Testis (tissue), 3 donors: ENCODE results near the gene C6orf47. TPM values are rescaled to one million over a fixed set of nuclear protein-coding genes. Genes with fewer than 3 reads are reported as not detected.

ENCODE experiments used
- DNase-seq: peaks from one replicate; pipeline ENCODE4 v3.0.0-alpha.2; 2019
- H3K27ac ChIP-seq, 2 donors: fragments of 200-600 bp; sonication (generic); one replicate each; pipeline ENCODE4 v1.5.1; 2019
- H3K27me3 ChIP-seq: fragments of 200-600 bp; sonication (generic); one replicate; pipeline ENCODE4 v1.5.1; 2019
- H3K36me3 ChIP-seq: fragments of 200-600 bp; sonication (generic); one replicate; pipeline ENCODE4 v1.5.1; 2017; ENCODE audit warnings: low read depth; ENCODE audit errors: missing control alignments
- H3K4me1 ChIP-seq: fragments of 200-600 bp; sonication (generic); one replicate; pipeline ENCODE4 v1.5.1; 2019
- H3K4me3 ChIP-seq, 2 donors: fragments of 200-600 bp; sonication (generic); one replicate each; pipeline ENCODE4 v1.5.1; 2017 to 2019
- H3K9me3 ChIP-seq: fragments of 200-600 bp; sonication (generic); one replicate; pipeline ENCODE4 v1.5.1; 2017
- CTCF ChIP-seq, 3 experiments: fragments of 450-650 bp in 2 of 3; fragments of 200-600 bp in 1 of 3; sonication (generic) in 1 of 3; IDR thresholded peaks; one replicate each; pipeline ENCODE4 v1.5.1; 2016 to 2019; ENCODE audit warnings: antibody characterized with exemption in 3 of 3, mild to moderate bottlenecking in 2 of 3, moderate library complexity in 1 of 3
- POLR2A ChIP-seq: fragments of 450-650 bp; IDR thresholded peaks from one replicate; pipeline ENCODE4 v1.6.1; 2017; ENCODE audit warnings: antibody characterized with exemption, mild to moderate bottlenecking, moderate library complexity
- WGBS, 2 donors: methylation state at CpG; one replicate each; pipeline ENCODE4 v1.1.5; 2018; 5-methylcytosine and 5-hydroxymethylcytosine counted together
- intact Hi-C: fragments of 100-400 bp; cut with DNase I; formaldehyde crosslinking; loops from one replicate; pipeline ENCODE4 v1.15.1; 2023; ENCODE audit warnings: low total_unique reads
- polyA plus RNA-seq: library from polyadenylated mRNA; stranded (reverse); fragments of 350-450 nt; fragmentation: Illumina TruSeq; extraction: RNeasy Lipid Tissue Mini Kit (QIAGEN cat#74804); gene quantifications from one replicate; pipeline ENCODE4 v1.2.3, GENCODE V29; 2014; ENCODE audit warnings: low read depth, low replicate concordance; ENCODE audit not compliant: insufficient read depth
- total RNA-seq, 2 donors: library from RNA; depleted of rRNA; stranded (reverse); fragments of >200 nt; gene quantifications; one replicate each; pipeline ENCODE4 v1.2.3, GENCODE V29; 2016

The C6orf47 gene
- total and polyA plus RNA-seq, 3 donors from 2014 or later: 11.9 to 17.8 (median 13.9) TPM

- Histone ChIP-seq H3K27me3 (no peaks in the 10 kb centered on the region), H3K4me3 (no peak overlapping the region), H3K9me3 (no peaks in the 10 kb centered on the region), H3K4me1 (peaks cover 4% of the 10 kb centered on the region), H3K27ac (no peak overlapping the region), H3K36me3 (no peaks in the 10 kb centered on the region)
- intact Hi-C loops: no loop called here
- 92 to 93% methylated on average over 12 of the region's 12 CpGs for WGBS, 2 donors
- TF ChIP-seq POLR2A (no peak), CTCF (IDR thresholded peaks at IDR 0.05) (no peak)
- no peak for DNase-seq
Observed at GRCh38 chr6:31691564-31692108, 31.1 kb upstream of the C6orf47 start.

GRCh38 chr6:31691078-31691463 lies 30.5 kb upstream of the C6orf47 start:
- Histone ChIP-seq H3K27me3 (no peaks in the 10 kb centered on the region), H3K4me1 (peaks cover 4% of the 10 kb centered on the region), H3K9me3 (no peaks in the 10 kb centered on the region), H3K27ac (no peak overlapping the region), H3K36me3 (no peaks in the 10 kb centered on the region), H3K4me3 (no peak overlapping the region)
- no peak for DNase-seq
- intact Hi-C loops: no loop called here
- no peak for TF ChIP-seq POLR2A
- TF ChIP-seq CTCF (IDR thresholded peaks at IDR 0.05): no peak
- 89 to 90% methylated on average over 6 of the region's 6 CpGs for WGBS, 2 donors

GRCh38 chr6:31690231-31691077 lies 29.9 kb upstream of the C6orf47 start:
- no peak overlapping the region for H3K27ac ChIP-seq
- intact Hi-C loops: no loop called here
- no peak overlapping the region for H3K4me3 ChIP-seq
- H3K27me3 ChIP-seq: no peaks in the 10 kb centered on the region
- DNase-seq: no peak
- 52 to 65% methylated on average over 10 of the region's 10 CpGs for WGBS, 2 donors
- H3K9me3 ChIP-seq: no peaks in the 10 kb centered on the region
- H3K36me3 ChIP-seq: no peaks in the 10 kb centered on the region
- H3K4me1 ChIP-seq: peaks cover 4% of the 10 kb centered on the region
- no peak for TF ChIP-seq POLR2A
- TF ChIP-seq CTCF (IDR thresholded peaks at IDR 0.05): no peak

- Histone ChIP-seq H3K27ac (no peak overlapping the region), H3K36me3 (no peaks in the 10 kb centered on the region), H3K4me1 (peaks cover 4% of the 10 kb centered on the region), H3K4me3 (no peak overlapping the region), H3K27me3 (no peaks in the 10 kb centered on the region), H3K9me3 (no peaks in the 10 kb centered on the region)
- no peak for DNase-seq
- peak in 1 of 3 experiments; percentile 23 for TF ChIP-seq CTCF (IDR thresholded peaks at IDR 0.05)
- TF ChIP-seq POLR2A: no peak
- WGBS, 2 donors: 79 to 84% methylated on average over 8 to 11 of the region's 11 CpGs
- intact Hi-C loops: no loop called here
Observed at GRCh38 chr6:31689249-31690110, 28.9 kb upstream of the C6orf47 start.
